CD4-positive, alpha-beta T cell treated with Interleukin-2 at 100 ng/mL for 4 hours (primary cell): ENCODE measurements around the gene CABYR.

Source experiments
- DNase-seq: peaks from one replicate; pipeline ENCODE4 v3.0.0-alpha.2; 2020; ENCODE audit warnings: low spot score

The CABYR gene

GRCh38 chr18:24190590-24190989 lies 51.7 kb downstream of the CABYR start:
- DNase-seq, result no peak

GRCh38 chr18:24195296-24196053 lies 56.6 kb downstream of the CABYR start:
- no peak for DNase-seq

GRCh38 chr18:24196764-24197163 lies 57.9 kb downstream of the CABYR start:
- no peak for DNase-seq

GRCh38 chr18:24197412-24197811 lies 58.5 kb downstream of the CABYR start:
- DNase-seq, result no peak

- DNase-seq, result no peak
These were observed 59.6 kb downstream of the CABYR start for GRCh38 chr18:24198461-24198860.

- DNase-seq, result no peak
These were observed 60.6 kb downstream of the CABYR start for GRCh38 chr18:24199372-24199962.

- no peak for DNase-seq
These were observed 61.8 kb downstream of the CABYR start for GRCh38 chr18:24200494-24201290.

- no peak for DNase-seq
These were observed 63.1 kb downstream of the CABYR start for GRCh38 chr18:24201699-24202687.

- DNase-seq, result no peak
These were observed 66.0 kb downstream of the CABYR start for GRCh38 chr18:24204904-24205303.

GRCh38 chr18:24208270-24209035 lies 69.6 kb downstream of the CABYR start:
- no peak for DNase-seq

GRCh38 chr18:24209558-24209957 lies 70.7 kb downstream of the CABYR start:
- DNase-seq, result no peak
